GM13977 (cell line): ENCODE results near the gene FOXA2.
"Not testable (repeated sequence)": the region's sequence is repeated elsewhere in the genome, so short reads cannot be mapped to it uniquely, and the experiment has no call there.

Source experiments
- DNase-seq: peaks from one replicate; pipeline ENCODE4 v3.0.0; 2012; ENCODE audit warnings: low spot score
- in situ Hi-C: fragments of 300-500 bp; cut with MboI; formaldehyde crosslinking; loops from one replicate; pipeline ENCODE4 v1.12.0; 2022; ENCODE audit warnings: low sequenced_read_pairs, low pct_unique_long_range_greater_than_20kb, mixed read lengths, inconsistent platforms; ENCODE audit not compliant: unreplicated experiment
- TF ChIP-seq, protein P1 (sequence below): IDR thresholded peaks from 2 replicates; pipeline ENCODE4 v1.5.1; 2012; ENCODE audit warnings: mild to moderate bottlenecking, control low read depth; ENCODE audit not compliant: insufficient read depth; ENCODE audit errors: extremely low read depth, missing control alignments

FOXA2 gene

DNA sequence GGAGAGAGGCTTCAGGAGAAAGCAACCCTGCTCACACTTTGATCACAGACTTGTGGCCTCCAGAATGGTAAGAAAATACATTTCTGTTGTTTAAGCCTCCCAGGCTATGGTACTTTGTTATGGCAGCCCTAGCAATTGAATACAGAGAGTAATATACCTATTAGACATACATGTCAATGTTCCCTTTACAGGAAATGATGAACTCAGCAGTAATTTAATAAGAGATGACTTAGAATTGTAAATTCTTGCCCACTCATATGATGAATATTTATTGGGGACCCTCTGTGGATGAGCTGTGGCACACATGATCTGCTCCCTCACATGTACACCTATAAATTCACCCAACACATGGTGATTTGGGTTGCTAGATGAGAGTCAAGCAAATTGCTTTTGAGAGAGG is 20.4 kb upstream of the FOXA2 start:
- in situ Hi-C loops = no loop called here
- no peak for DNase-seq
- TF ChIP-seq, protein P1, sequence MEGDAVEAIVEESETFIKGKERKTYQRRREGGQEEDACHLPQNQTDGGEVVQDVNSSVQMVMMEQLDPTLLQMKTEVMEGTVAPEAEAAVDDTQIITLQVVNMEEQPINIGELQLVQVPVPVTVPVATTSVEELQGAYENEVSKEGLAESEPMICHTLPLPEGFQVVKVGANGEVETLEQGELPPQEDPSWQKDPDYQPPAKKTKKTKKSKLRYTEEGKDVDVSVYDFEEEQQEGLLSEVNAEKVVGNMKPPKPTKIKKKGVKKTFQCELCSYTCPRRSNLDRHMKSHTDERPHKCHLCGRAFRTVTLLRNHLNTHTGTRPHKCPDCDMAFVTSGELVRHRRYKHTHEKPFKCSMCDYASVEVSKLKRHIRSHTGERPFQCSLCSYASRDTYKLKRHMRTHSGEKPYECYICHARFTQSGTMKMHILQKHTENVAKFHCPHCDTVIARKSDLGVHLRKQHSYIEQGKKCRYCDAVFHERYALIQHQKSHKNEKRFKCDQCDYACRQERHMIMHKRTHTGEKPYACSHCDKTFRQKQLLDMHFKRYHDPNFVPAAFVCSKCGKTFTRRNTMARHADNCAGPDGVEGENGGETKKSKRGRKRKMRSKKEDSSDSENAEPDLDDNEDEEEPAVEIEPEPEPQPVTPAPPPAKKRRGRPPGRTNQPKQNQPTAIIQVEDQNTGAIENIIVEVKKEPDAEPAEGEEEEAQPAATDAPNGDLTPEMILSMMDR = no peak

DNA sequence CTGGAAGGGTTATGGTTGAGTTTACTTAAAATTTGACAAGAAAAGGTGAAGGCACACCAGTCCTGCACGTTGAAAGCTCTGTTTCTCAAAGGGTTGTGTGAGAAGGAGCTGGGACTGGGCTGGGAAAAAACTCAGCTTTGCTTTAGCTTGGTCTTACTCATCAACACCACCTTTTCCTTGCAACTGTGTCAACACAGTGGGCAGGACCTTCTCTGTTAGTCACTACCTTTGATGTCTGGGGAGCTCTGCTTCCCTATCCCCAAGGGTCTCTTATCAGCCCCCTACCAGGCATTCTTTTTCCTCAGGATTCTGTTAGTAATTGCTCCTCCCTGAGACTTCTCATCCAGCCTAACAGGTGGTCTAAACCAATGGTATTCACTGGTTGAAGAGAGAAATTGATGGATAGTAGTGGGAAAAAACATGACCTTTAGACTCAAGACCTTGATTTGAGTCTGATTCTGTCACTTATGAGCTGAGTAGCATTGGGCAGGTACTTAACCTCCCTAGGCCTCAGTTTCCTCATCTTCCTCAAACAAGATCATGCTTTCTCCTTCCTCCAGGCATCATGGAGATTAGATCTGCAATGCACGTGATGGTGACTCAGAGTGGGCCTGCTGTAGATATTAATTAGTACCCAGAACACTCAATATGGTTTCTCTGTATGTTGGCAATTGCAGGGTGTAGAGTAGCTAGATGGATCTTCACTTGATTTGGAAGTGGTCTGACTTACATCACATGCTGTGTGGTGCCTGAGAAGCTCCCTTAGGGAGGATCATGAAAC is 17.2 kb upstream of the FOXA2 start:
- in situ Hi-C loops = no loop called here
- no peak for DNase-seq
- TF ChIP-seq, protein P1 = no peak

DNA sequence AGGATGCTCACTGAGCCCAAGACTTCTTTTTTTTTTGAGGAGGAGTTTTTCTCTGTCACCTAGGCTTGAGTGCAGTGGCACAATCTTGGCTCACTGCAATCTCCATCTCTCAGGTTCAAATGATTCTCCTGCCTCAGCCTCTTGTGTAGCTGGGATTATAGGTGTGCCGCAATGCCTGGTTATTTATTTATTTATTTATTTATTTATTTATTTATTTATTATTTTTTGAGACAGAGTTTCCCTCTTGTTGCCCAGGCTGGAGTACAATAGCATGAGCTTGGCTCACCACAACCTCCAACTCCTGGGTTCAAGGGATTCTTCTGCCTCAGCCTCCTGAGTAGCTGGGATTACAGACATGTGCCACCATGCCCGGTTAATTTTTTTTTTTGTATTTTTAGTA is 14.9 kb upstream of the FOXA2 start:
- DNase-seq = not testable (repeated sequence)
- in situ Hi-C loops = loop anchor here (25.0 kb wide), 2 partner anchors 262 to 887 kb away; partner anchors contain the start of gene PAX1

DNA sequence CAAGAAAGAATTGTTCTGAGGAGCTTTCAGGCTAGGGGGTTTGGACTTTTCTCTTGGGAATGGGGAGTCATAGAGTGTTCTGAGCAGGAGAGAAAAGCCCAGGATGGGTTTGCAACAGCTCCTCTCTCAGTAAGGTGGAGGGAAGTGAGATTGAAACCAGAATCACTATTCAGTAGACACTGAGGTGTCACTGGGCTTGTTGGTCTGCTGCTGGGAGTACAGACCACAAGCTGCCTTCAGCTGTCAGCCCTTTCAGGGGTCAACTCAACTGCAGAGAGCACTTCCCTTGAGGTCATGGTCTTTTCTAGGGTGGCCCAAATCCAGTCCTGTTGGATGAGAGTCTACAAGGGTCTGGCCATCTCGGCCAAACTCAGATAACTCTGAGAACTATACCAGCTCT is 12.9 kb upstream of the FOXA2 start:
- in situ Hi-C loops = loop anchor here (25.0 kb wide), 2 partner anchors 260 to 885 kb away; partner anchors contain the start of gene PAX1
- DNase-seq = no peak
- TF ChIP-seq, protein P1 = no peak

DNA sequence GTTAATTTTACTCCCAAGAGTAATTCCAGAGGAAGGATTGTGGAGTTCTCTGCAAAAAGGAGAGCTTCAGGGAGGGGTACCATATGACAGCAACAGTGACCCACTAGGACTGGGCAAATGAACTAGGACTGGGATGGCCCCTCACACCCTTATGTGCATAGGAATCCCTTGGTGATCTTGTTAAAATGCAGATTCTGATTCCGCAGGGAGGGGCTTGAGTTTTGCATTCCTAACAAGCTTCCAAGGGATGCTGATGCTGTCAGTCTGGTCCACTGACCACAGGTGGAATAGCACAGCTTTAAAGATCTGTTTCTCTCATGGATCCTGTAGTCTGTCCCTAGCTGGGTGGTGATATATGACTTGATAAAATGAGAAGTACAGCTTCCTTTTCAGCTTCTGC is 6.3 kb upstream of the FOXA2 start:
- in situ Hi-C loops = loop anchor here (25.0 kb wide), 2 partner anchors 253 to 878 kb away; partner anchors contain the start of gene PAX1
- DNase-seq = no peak
- TF ChIP-seq, protein P1 = no peak

DNA sequence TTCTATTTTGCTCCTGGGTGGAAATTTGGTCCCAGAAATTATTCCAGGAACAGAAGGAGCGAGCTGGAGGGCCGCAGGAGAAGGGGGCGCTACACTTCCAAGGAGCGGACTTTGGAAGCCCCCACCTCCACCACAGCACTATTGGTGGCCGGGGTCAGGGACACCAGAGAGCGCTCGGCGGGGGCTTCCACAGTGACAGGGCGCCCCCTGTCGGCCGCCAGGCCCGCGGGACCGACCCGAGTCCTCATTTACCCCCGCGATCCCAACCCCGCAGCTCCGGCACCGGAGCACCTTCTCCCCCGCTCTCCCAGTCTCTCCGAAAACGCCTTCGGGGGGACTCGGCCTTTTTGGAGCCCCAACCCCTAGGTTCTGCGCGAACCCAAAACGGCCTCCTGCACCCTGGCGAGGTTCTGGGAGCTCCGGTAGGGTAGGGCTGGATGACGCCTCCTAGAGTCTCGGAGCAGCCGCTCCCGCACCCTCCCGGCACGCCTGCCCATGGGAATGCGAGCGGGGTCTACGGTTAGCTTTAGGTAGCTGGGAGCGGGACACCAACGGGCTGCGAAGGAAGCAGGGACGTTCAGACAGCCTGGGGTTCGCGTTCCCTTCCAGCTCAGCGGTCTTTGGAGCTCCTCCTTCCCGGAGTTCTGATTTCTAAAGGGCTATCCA is 2.4 kb upstream of the FOXA2 start:
- TF ChIP-seq, protein P1 = peak; percentile 65
- in situ Hi-C loops = loop anchor here (25.0 kb wide), 2 partner anchors 249 to 874 kb away; partner anchors contain the start of gene PAX1
- DNase-seq = peak; percentile 65
